GM23248 (cell line): Measurements from ENCODE around the gene HORMAD1. TPM values are rescaled to one million over a fixed set of nuclear protein-coding genes. Genes with fewer than 3 reads are reported as not detected.

Experiments used
- DNase-seq: peaks from one replicate; pipeline ENCODE4 v3.0.0-alpha.2; 2015
- H2AFZ ChIP-seq: fragments of 200-600 bp; sonication (generic); 2 replicates; pipeline ENCODE4 v1.6.1; 2016; ENCODE audit warnings: antibody characterized with exemption
- H3F3A ChIP-seq: fragments of 200-600 bp; sonication (generic); 2 replicates; pipeline ENCODE4 v1.6.1; 2016; ENCODE audit warnings: mild to moderate bottlenecking, antibody characterized with exemption, mixed run types; ENCODE audit not compliant: insufficient read depth
- H3K27ac ChIP-seq: fragments of 200-600 bp; sonication (generic); 2 replicates; pipeline ENCODE4 v1.5.1; 2016; ENCODE audit warnings: mild to moderate bottlenecking
- H3K27me3 ChIP-seq: fragments of 200-600 bp; sonication (generic); replicated peaks from 2 replicates; pipeline ENCODE4 v1.6.1; 2016; ENCODE audit warnings: mild to moderate bottlenecking; ENCODE audit not compliant: insufficient read depth
- H3K36me3 ChIP-seq: fragments of 200-600 bp; sonication (generic); 2 replicates; pipeline ENCODE4 v1.6.1; 2016; ENCODE audit warnings: low read depth, mild to moderate bottlenecking
- H3K4me1 ChIP-seq: fragments of 200-600 bp; sonication (generic); 2 replicates; pipeline ENCODE4 v1.6.1; 2016; ENCODE audit warnings: mild to moderate bottlenecking; ENCODE audit not compliant: insufficient read depth
- H3K4me2 ChIP-seq: fragments of 200-600 bp; sonication (generic); one replicate; pipeline ENCODE4 v1.6.1; 2016; ENCODE audit warnings: mild to moderate bottlenecking; ENCODE audit not compliant: unreplicated experiment
- H3K4me3 ChIP-seq: fragments of 200-600 bp; sonication (generic); 2 replicates; pipeline ENCODE4 v1.5.1; 2016; ENCODE audit warnings: mild to moderate bottlenecking
- H3K79me2 ChIP-seq: fragments of 200-600 bp; sonication (generic); 2 replicates; pipeline ENCODE4 v1.6.1; 2016; ENCODE audit warnings: mild to moderate bottlenecking; ENCODE audit not compliant: insufficient read depth
- H3K9ac ChIP-seq: fragments of 200-600 bp; sonication (generic); 2 replicates; pipeline ENCODE4 v1.6.1; 2016; ENCODE audit warnings: mild to moderate bottlenecking
- H3K9me2 ChIP-seq: fragments of 200-600 bp; sonication (generic); 2 replicates; pipeline ENCODE4 v1.6.1; 2016; ENCODE audit warnings: mixed run types, mild to moderate bottlenecking, moderate library complexity; ENCODE audit not compliant: insufficient read depth
- H3K9me3 ChIP-seq: fragments of 200-600 bp; sonication (generic); one replicate; pipeline ENCODE4 v1.6.1; 2017; ENCODE audit warnings: low read depth
- H4K20me1 ChIP-seq: fragments of 200-600 bp; sonication (generic); 2 replicates; pipeline ENCODE4 v1.6.0; 2016; ENCODE audit not compliant: insufficient read depth
- EZH2 ChIP-seq: fragments of 200-600 bp; sonication (generic); IDR thresholded peaks from 2 replicates; pipeline ENCODE4 v1.6.1; 2018; ENCODE audit warnings: antibody characterized with exemption, mild to moderate bottlenecking; ENCODE audit not compliant: insufficient read depth, poor library complexity, severe bottlenecking
- EZH2phosphoT487 ChIP-seq: fragments of 200-600 bp; sonication (generic); IDR thresholded peaks from 2 replicates; pipeline ENCODE4 v1.6.1; 2018; ENCODE audit warnings: antibody characterized with exemption, moderate library complexity, mild to moderate bottlenecking, low read depth; ENCODE audit not compliant: insufficient read depth
- WGBS, 2 experiments: methylation state at CpG; one replicate each; pipeline ENCODE4 v1.1.6; 2015 to 2017; ENCODE audit warnings: low lambda C conversion rate in 2 of 2, low coverage in 1 of 2; ENCODE audit errors: missing lambda C conversion rate in 2 of 2; 5-methylcytosine and 5-hydroxymethylcytosine counted together
- in situ Hi-C: fragments of 300-500 bp; cut with MboI; formaldehyde crosslinking; loops from 2 replicates; pipeline ENCODE4 v1.15.0; 2020
- polyA plus RNA-seq: library from polyadenylated mRNA; unstranded; fragments of >200 nt; fragmentation: Nextera tagmentation; extraction: Ambion mirVana; gene quantifications from 2 replicates; pipeline ENCODE4 v1.2.1, GENCODE V29; 2016
- small RNA-seq: library from RNA; depleted of rRNA; stranded (forward); fragments of <200 nt; gene quantifications from one replicate; pipeline ENCODE3, GENCODE V24; 2014; ENCODE audit warnings: low read depth, low replicate concordance
- total RNA-seq: library from RNA; depleted of rRNA; stranded (reverse); fragments of >200 nt; shearing (Covaris generic); gene quantifications from 2 replicates; pipeline ENCODE4 v1.2.3, GENCODE V29; 2014; rRNA removed

Gene HORMAD1
- total and polyA plus RNA-seq, 2 experiments from 2014 or later, result not detected

DNA sequence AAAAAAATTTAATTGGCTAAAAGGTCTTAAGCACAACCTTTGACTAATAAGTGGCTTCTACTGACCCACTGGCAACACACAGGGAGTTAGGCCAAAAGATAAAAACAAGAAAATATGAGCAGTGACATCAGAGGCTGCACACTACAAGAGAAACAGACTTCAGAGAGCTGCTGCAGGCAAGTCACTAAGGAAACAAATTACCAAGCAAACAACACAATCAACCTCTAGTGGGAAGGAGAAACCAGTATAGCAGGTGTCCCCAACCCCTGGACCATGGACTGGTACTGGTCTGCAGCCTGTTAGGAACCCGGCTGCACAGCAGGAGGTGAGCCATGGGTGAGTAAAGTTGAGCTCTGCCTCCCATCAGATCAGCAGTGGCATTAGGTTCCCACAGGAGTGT is 70.5 kb downstream of the HORMAD1 start:
- no peaks in the 10 kb centered on the region for H3K79me2 ChIP-seq
- H4K20me1 ChIP-seq, result no peaks in the 10 kb centered on the region
- H2AFZ ChIP-seq, result no peak overlapping the region
- no peaks in the 10 kb centered on the region for H3K9me3 ChIP-seq
- 90 to 100% methylated on average over 1 of the region's 1 CpG for WGBS, 2 experiments
- H3K9me2 ChIP-seq, result no peaks in the 10 kb centered on the region
- H3K9ac ChIP-seq, result no peak overlapping the region
- H3K27me3 ChIP-seq, result no peaks in the 10 kb centered on the region
- peaks cover 23% of the 10 kb centered on the region; the same call in 1 of the 2 replicates for H3K36me3 ChIP-seq
- TF ChIP-seq EZH2phosphoT487 (no peak), EZH2 (no peak)
- H3F3A ChIP-seq, result no peaks in the 10 kb centered on the region; the same call in 1 of the 2 replicates
- DNase-seq, result no peak
- in situ Hi-C loops, result no loop called here
- H3K4me3 ChIP-seq, result no peak overlapping the region
- no peaks in the 10 kb centered on the region for H3K4me1 ChIP-seq
- H3K27ac ChIP-seq, result no peak overlapping the region
- no peak overlapping the region for H3K4me2 ChIP-seq

GRCh38 chr1:150649441-150650075 is 71.1 kb downstream of the HORMAD1 start:
- Histone ChIP-seq H3K4me1 (no peaks in the 10 kb centered on the region), H3K36me3 (peaks cover 23% of the 10 kb centered on the region; the same call in 1 of the 2 replicates), H4K20me1 (no peaks in the 10 kb centered on the region), H3F3A (no peaks in the 10 kb centered on the region; the same call in 1 of the 2 replicates), H3K4me3 (no peak overlapping the region), H3K4me2 (no peak overlapping the region), H3K27me3 (no peaks in the 10 kb centered on the region), H3K9ac (no peak overlapping the region), H3K27ac (no peak overlapping the region), H3K9me2 (no peaks in the 10 kb centered on the region), H2AFZ (no peak overlapping the region), H3K79me2 (no peaks in the 10 kb centered on the region), H3K9me3 (no peaks in the 10 kb centered on the region)
- no peak for DNase-seq
- TF ChIP-seq EZH2, result no peak
- TF ChIP-seq EZH2phosphoT487, result no peak
- 88 to 95% methylated on average over 5 of the region's 5 CpGs for WGBS, 2 experiments
- in situ Hi-C loops, result no loop called here

Small RNA genes within 50 kb of the gene (small RNA-seq; reads per million reads assigned to genes)
- gene RNU6-1042P, result not detected

Other genes with a start within 250 kb of the HORMAD1 start
- 6.7 and 14.4 TPM in 2 replicates for gene TARS2, start 233.5 kb downstream of the HORMAD1 start, total RNA-seq
- 14.0 and 14.4 TPM in 2 replicates for gene TARS2, start 233.5 kb downstream of the HORMAD1 start, polyA plus RNA-seq
- 133 and 160 TPM in 2 replicates for gene ECM1, start 212.8 kb downstream of the HORMAD1 start, total RNA-seq
- gene ECM1, start 212.8 kb downstream of the HORMAD1 start, polyA plus RNA-seq, result 282 and 291 TPM in 2 replicates
- not detected in 2 replicates for gene FALEC, start 205.1 kb downstream of the HORMAD1 start, total RNA-seq
- gene FALEC, start 205.1 kb downstream of the HORMAD1 start, polyA plus RNA-seq, result 0.49 and 0.71 TPM in 2 replicates
- 27.6 and 27.9 TPM in 2 replicates for gene ADAMTSL4, start 171.5 kb downstream of the HORMAD1 start, total RNA-seq
- gene ADAMTSL4, start 171.5 kb downstream of the HORMAD1 start, polyA plus RNA-seq, result 45.4 TPM in 2 replicates
- 307 and 310 TPM in 2 replicates for gene MCL1, start 141.3 kb downstream of the HORMAD1 start, total RNA-seq
- gene MCL1, start 141.3 kb downstream of the HORMAD1 start, polyA plus RNA-seq, result 79.0 and 84.7 TPM in 2 replicates
- 47.4 and 54.3 TPM in 2 replicates for gene ENSA, start 91.3 kb downstream of the HORMAD1 start, total RNA-seq
- gene ENSA, start 91.3 kb downstream of the HORMAD1 start, polyA plus RNA-seq, result 44.4 and 51.1 TPM in 2 replicates
- 8.6 and 8.8 TPM in 2 replicates for gene GOLPH3L, start 23.7 kb downstream of the HORMAD1 start, total RNA-seq
- gene GOLPH3L, start 23.7 kb downstream of the HORMAD1 start, polyA plus RNA-seq, result 23.2 and 23.9 TPM in 2 replicates
- gene CTSS, start 44.9 kb upstream of the HORMAD1 start, total RNA-seq, result 0.38 and 2.5 TPM in 2 replicates
- gene CTSS, start 44.9 kb upstream of the HORMAD1 start, polyA plus RNA-seq, result 0.23 and 1.0 TPM in 2 replicates
- 90.9 and 101 TPM in 2 replicates for gene CTSK, start 87.4 kb upstream of the HORMAD1 start, total RNA-seq
- gene CTSK, start 87.4 kb upstream of the HORMAD1 start, polyA plus RNA-seq, result 81.4 and 92.1 TPM in 2 replicates
- gene ARNT, start 155.7 kb upstream of the HORMAD1 start, total RNA-seq, result 31.0 and 34.7 TPM in 2 replicates
- 30.9 and 32.8 TPM in 2 replicates for gene ARNT, start 155.7 kb upstream of the HORMAD1 start, polyA plus RNA-seq
- gene CTXND2, start 166.2 kb upstream of the HORMAD1 start, total RNA-seq, result not detected in 2 replicates
- gene CTXND2, start 166.2 kb upstream of the HORMAD1 start, polyA plus RNA-seq, result not detected in 2 replicates
- 21.4 and 30.2 TPM in 2 replicates for gene SETDB1, start 205.5 kb upstream of the HORMAD1 start, total RNA-seq
- gene SETDB1, start 205.5 kb upstream of the HORMAD1 start, polyA plus RNA-seq, result 9.7 and 10.2 TPM in 2 replicates